Right lung (tissue), 5 donors: Measurements from ENCODE around the gene DYRK1A. TPM values are rescaled to one million over a fixed set of nuclear protein-coding genes. Genes with fewer than 3 reads are reported as not detected.
"Not testable (repeated sequence)": the region's sequence is repeated elsewhere in the genome, so short reads cannot be mapped to it uniquely, and the experiment has no call there.

ENCODE experiments used
- DNase-seq, 2 donors: peaks; one replicate each; pipeline ENCODE4 v3.0.0-alpha.2; 2013
- polyA plus RNA-seq, 5 donors: library from polyadenylated mRNA; unstranded; fragments of 120-200 nt; gene quantifications; one replicate each; pipeline versions ENCODE4 v1.2.1 to v1.2.3, GENCODE V29; 2013; ENCODE audit warnings: inconsistent platforms in 1 of 5, low replicate concordance in 1 of 5; ENCODE audit not compliant: insufficient read length in 5 of 5, insufficient read depth in 1 of 5

DYRK1A gene
- polyA plus RNA-seq, 5 donors, result 48.4 to 70.4 (median 67.2) TPM

- no peak for DNase-seq
These were observed 112.2 kb downstream of the DYRK1A start for GRCh38 chr21:37478794-37479193.

- DNase-seq, result no peak
These were observed 117.2 kb downstream of the DYRK1A start for GRCh38 chr21:37483776-37484175.

- DNase-seq, result no peak
These were observed 118.2 kb downstream of the DYRK1A start for GRCh38 chr21:37484535-37485474.

- no peak for DNase-seq
These were observed 123.0 kb downstream of the DYRK1A start for GRCh38 chr21:37489553-37489952.

GRCh38 chr21:37490084-37490483 is 123.5 kb downstream of the DYRK1A start:
- DNase-seq, result no peak

GRCh38 chr21:37496972-37497371 is 130.4 kb downstream of the DYRK1A start:
- no peak for DNase-seq

- no peak for DNase-seq
These were observed 132.1 kb downstream of the DYRK1A start for GRCh38 chr21:37498664-37499063.

GRCh38 chr21:37502947-37503346 is 136.4 kb downstream of the DYRK1A start:
- no peak for DNase-seq

GRCh38 chr21:37503848-37504467 is 137.4 kb downstream of the DYRK1A start:
- no peak for DNase-seq

- DNase-seq, result no peak
These were observed 139.4 kb downstream of the DYRK1A start for GRCh38 chr21:37505963-37506362.

- no peak for DNase-seq
These were observed 141.1 kb downstream of the DYRK1A start for GRCh38 chr21:37507716-37508115.

GRCh38 chr21:37508341-37508740 is 141.8 kb downstream of the DYRK1A start:
- DNase-seq, result no peak

- DNase-seq, result no peak
These were observed 143.3 kb downstream of the DYRK1A start for GRCh38 chr21:37509802-37510393.

- DNase-seq, result no peak
These were observed 145.3 kb downstream of the DYRK1A start for GRCh38 chr21:37511848-37512247.

GRCh38 chr21:37513383-37513782 is 146.8 kb downstream of the DYRK1A start:
- no peak for DNase-seq

GRCh38 chr21:37514038-37514667 is 147.6 kb downstream of the DYRK1A start:
- DNase-seq, result no peak

GRCh38 chr21:37516998-37517397 is 150.4 kb downstream of the DYRK1A start:
- DNase-seq, result no peak

- no peak for DNase-seq
These were observed 154.2 kb downstream of the DYRK1A start for GRCh38 chr21:37520801-37521200.

GRCh38 chr21:37521658-37522057 is 155.1 kb downstream of the DYRK1A start:
- DNase-seq, result no peak

GRCh38 chr21:37522641-37523295 is 156.2 kb downstream of the DYRK1A start:
- no peak for DNase-seq

GRCh38 chr21:37524944-37525343 is 158.4 kb downstream of the DYRK1A start:
- DNase-seq, result not testable (repeated sequence)

GRCh38 chr21:37525810-37526209 is 159.2 kb downstream of the DYRK1A start:
- DNase-seq, result no peak
